OCI-LY3 (cell line): Measurements from ENCODE around the gene RUNX2.

Source experiments
- H2AFZ ChIP-seq: fragments of 200-600, 300-600 bp; shearing (Covaris generic); 2 replicates; pipeline ENCODE4 v1.6.0; 2014; ENCODE audit warnings: antibody characterized with exemption, low read depth, low read length
- H3K27ac ChIP-seq: fragments of 200-600, 300-600 bp; sonication (generic); 2 replicates; pipeline ENCODE4 v1.5.1; 2014; ENCODE audit warnings: mild to moderate bottlenecking, low read length, moderate library complexity, mixed read lengths
- H3K27me3 ChIP-seq: fragments of 200-600, 300-600 bp; sonication (generic); 2 replicates; pipeline ENCODE4 v1.6.1; 2014; ENCODE audit warnings: low read depth, low read length, mixed read lengths
- H3K36me3 ChIP-seq: fragments of 200-600, 300-600 bp; sonication (generic); replicated peaks from 2 replicates; pipeline ENCODE3; 2014; ENCODE audit warnings: low read depth, low read length, mixed read lengths
- H3K4me1 ChIP-seq: fragments of 300-600, 200-600 bp; sonication (generic); 2 replicates; pipeline ENCODE4 v1.6.1; 2014; ENCODE audit warnings: low read length, mixed read lengths
- H3K4me2 ChIP-seq: fragments of 200-600, 300-600 bp; sonication (generic); 2 replicates; pipeline ENCODE4 v1.6.1; 2014; ENCODE audit warnings: low read length, mixed read lengths
- H3K4me3 ChIP-seq: fragments of 300-600, 200-600 bp; sonication (generic); 2 replicates; pipeline ENCODE4 v1.5.1; 2014; ENCODE audit warnings: antibody characterized with exemption, mild to moderate bottlenecking, low read length, moderate library complexity
- H3K79me2 ChIP-seq: fragments of 300-600, 200-600 bp; shearing (Covaris generic); 2 replicates; pipeline ENCODE4 v1.6.1; 2014; ENCODE audit warnings: mild to moderate bottlenecking, low read length, mixed read lengths
- H3K9ac ChIP-seq: fragments of 300-600, 200-600 bp; shearing (Covaris generic); 2 replicates; pipeline ENCODE4 v1.6.0; 2014; ENCODE audit warnings: mild to moderate bottlenecking, low read length, moderate library complexity
- H3K9me3 ChIP-seq: fragments of 200-600, 300-600 bp; shearing (Covaris generic); 2 replicates; pipeline ENCODE4 v1.6.1; 2014; ENCODE audit warnings: low read length, mixed read lengths; ENCODE audit not compliant: insufficient read depth
- H4K20me1 ChIP-seq: fragments of 200-600, 300-600 bp; sonication (generic); 2 replicates; pipeline ENCODE4 v1.6.1; 2016; ENCODE audit warnings: low read length, mixed read lengths; ENCODE audit not compliant: insufficient read depth
- CTCF ChIP-seq: fragments of 200-600, 300-600 bp; sonication (generic); IDR thresholded peaks from 2 replicates; pipeline ENCODE4 v1.5.1; 2014; ENCODE audit warnings: antibody characterized with exemption, low read length, low read depth
- EZH2phosphoT487 ChIP-seq: fragments of 200-600 bp; shearing (Covaris generic); IDR thresholded peaks from 2 replicates; pipeline ENCODE4 v1.6.1; 2018; ENCODE audit warnings: antibody characterized with exemption, mixed run types, low read depth

Gene RUNX2

DNA sequence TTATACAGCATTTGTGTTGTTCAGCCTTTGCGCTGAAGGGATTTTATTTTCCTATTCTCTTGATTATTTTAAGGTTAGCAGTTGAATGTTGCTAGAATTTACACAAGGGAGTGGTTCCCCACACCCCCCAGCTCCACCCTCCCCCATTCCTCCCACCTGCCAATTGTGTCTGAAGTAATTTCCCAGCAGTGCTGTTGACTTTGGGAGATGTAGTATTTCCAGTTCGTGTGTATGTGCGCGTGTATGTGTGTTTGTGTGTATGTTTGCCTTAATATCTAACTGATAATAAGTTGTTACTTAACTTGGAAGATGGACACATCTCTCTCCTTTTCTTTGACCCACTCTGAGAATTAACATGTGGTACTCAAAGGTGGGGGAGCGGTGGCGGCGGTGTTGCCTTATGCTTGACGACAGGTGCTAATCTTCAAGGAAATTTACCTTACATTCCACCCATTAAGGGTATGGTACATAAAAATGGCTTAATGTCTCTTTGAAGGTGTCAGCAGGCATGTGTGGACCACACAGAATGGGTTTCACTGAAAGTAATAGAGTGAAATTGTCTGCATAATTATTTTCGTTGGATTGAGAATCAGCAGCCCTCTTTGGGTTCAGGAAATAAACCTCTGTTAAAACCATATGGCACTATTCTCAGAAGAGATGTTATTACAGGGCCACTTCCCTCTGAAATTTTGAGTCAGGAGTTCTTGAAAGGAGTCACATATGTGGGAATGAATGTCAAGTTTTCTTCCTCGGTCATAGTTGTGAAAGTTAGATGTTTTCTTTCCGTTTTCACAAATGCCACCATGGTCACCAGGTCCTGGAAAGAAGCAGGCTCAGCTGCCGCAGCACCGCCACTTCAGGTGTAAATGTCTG lies 145.2 kb downstream of the RUNX2 start:
- Histone ChIP-seq H3K27me3 (peaks cover 93% of the 10 kb centered on the region), H3K4me1 (peaks cover 25% of the 10 kb centered on the region), H3K27ac (no peak overlapping the region), H3K4me2 (no peak overlapping the region), H3K9ac (no peak overlapping the region), H3K79me2 (no peaks in the 10 kb centered on the region), H3K9me3 (no peaks in the 10 kb centered on the region), H3K4me3 (no peak overlapping the region), H2AFZ (no peak overlapping the region), H3K36me3 (no peaks in the 10 kb centered on the region), H4K20me1 (0 out of 2 replicates have a peak, but pooled peaks cover 11% of the 10 kb centered on the region)
- no peak for TF ChIP-seq EZH2phosphoT487
- no peak for TF ChIP-seq CTCF

- H3K9ac ChIP-seq: no peak overlapping the region
- H3K36me3 ChIP-seq: no peaks in the 10 kb centered on the region
- H3K4me1 ChIP-seq: peaks cover 35% of the 10 kb centered on the region
- no peak overlapping the region for H3K4me3 ChIP-seq
- H3K9me3 ChIP-seq: no peaks in the 10 kb centered on the region
- no peak for TF ChIP-seq EZH2phosphoT487
- no peak for TF ChIP-seq CTCF
- no peak overlapping the region for H2AFZ ChIP-seq
- no peak overlapping the region for H3K27ac ChIP-seq
- H4K20me1 ChIP-seq: 0 out of 2 replicates have a peak, but pooled peaks cover 11% of the 10 kb centered on the region
- no peak overlapping the region for H3K4me2 ChIP-seq
- H3K27me3 ChIP-seq: peaks cover 91% of the 10 kb centered on the region
- H3K79me2 ChIP-seq: no peaks in the 10 kb centered on the region
Measured at GRCh38 chr6:45474376-45474775, 146.2 kb downstream of the RUNX2 start.

GRCh38 chr6:45476341-45476740 lies 148.2 kb downstream of the RUNX2 start:
- no peak overlapping the region for H3K4me3 ChIP-seq
- no peaks in the 10 kb centered on the region for H3K79me2 ChIP-seq
- no peak overlapping the region for H3K9ac ChIP-seq
- no peak overlapping the region for H2AFZ ChIP-seq
- H3K27me3 ChIP-seq: peaks cover 88% of the 10 kb centered on the region
- peaks cover 54% of the 10 kb centered on the region for H3K4me1 ChIP-seq
- H3K27ac ChIP-seq: no peak overlapping the region
- H4K20me1 ChIP-seq: peaks cover 25% of the 10 kb centered on the region
- H3K9me3 ChIP-seq: no peaks in the 10 kb centered on the region
- no peaks in the 10 kb centered on the region for H3K36me3 ChIP-seq
- TF ChIP-seq CTCF: no peak
- TF ChIP-seq EZH2phosphoT487: no peak
- H3K4me2 ChIP-seq: no peak overlapping the region

GRCh38 chr6:45477278-45477677 lies 149.1 kb downstream of the RUNX2 start:
- no peaks in the 10 kb centered on the region for H3K79me2 ChIP-seq
- no peak overlapping the region for H2AFZ ChIP-seq
- peaks cover 27% of the 10 kb centered on the region for H4K20me1 ChIP-seq
- no peaks in the 10 kb centered on the region for H3K36me3 ChIP-seq
- H3K9me3 ChIP-seq: no peaks in the 10 kb centered on the region
- H3K27me3 ChIP-seq: peaks cover 94% of the 10 kb centered on the region
- H3K4me2 ChIP-seq: peak overlapping the region; percentile 56
- no peak overlapping the region for H3K27ac ChIP-seq
- TF ChIP-seq EZH2phosphoT487 (no peak), CTCF (no peak)
- H3K9ac ChIP-seq: no peak overlapping the region
- H3K4me1 ChIP-seq: peaks cover 54% of the 10 kb centered on the region
- no peak overlapping the region for H3K4me3 ChIP-seq
